Germinal center (tissue), 1 donor: ENCODE measurements around the gene SCAF8.
"Not testable (repeated sequence)": the region's sequence is repeated elsewhere in the genome, so short reads cannot be mapped to it uniquely, and the experiment has no call there.

Source experiments
- DNase-seq: peaks from one replicate; pipeline ENCODE4 v3.0.0; 2012; ENCODE audit warnings: mixed read lengths, low spot score

The SCAF8 gene

DNA sequence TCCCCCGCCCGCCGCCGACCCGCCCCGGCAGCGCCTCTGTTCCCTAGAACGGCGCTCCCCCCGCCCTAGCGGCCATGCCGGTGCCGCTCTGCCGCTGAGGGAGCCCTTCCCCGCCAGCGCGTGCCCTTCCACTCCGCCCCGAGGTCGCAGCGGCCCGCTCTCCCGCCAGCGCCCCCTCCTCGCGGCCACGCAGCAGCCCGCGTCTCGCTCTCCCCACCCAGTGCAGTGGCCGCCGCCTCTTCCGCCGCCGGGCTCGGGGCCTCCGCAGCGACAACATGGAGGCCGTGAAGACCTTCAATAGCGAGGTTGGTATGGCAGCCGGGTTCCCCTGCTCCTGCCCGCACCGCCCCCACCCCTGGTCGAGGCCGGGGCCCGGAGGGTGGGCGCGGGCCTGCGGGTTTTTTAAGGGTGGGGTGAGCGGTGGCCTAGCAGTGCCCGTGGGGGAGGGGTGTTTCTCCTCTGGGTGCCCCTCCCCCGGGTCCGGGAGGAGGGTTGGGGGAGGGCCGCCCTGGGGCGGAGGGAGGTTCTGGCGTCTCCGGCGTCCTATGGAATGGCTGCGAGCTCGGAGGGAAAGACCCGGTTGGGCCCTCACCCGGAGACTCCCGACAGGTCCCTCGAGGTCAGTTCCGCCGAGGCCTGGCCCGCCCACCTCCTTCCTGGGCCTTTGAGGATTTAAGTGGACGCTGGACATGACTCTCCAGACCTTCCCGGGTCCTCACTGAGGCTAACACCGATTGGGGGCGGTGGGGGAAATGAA is 588 bp downstream of the SCAF8 start:
- peak; percentile 90 for DNase-seq

- DNase-seq: no peak
Measured at GRCh38 chr6:154736618-154737259, 3.5 kb downstream of the SCAF8 start.

DNA sequence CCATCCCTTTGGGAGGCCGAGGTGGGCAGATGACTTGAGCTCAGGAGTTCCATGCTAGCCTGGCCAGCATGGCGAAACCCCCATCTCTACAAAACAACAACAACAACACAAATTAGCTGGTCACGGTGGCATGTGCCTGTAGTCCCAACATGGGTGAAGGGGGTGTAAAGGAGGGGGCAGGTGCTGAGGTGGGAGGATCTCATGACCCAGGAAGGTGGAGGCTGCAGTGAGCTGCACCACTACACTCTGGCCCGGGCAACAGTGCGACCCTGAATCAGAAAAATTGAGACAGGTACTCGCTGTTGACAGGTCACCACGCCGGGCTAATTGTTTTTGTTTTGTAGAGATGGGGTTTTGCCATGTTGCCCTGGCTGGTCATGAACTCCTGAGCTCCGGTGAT is 4.2 kb downstream of the SCAF8 start:
- no peak for DNase-seq

DNA sequence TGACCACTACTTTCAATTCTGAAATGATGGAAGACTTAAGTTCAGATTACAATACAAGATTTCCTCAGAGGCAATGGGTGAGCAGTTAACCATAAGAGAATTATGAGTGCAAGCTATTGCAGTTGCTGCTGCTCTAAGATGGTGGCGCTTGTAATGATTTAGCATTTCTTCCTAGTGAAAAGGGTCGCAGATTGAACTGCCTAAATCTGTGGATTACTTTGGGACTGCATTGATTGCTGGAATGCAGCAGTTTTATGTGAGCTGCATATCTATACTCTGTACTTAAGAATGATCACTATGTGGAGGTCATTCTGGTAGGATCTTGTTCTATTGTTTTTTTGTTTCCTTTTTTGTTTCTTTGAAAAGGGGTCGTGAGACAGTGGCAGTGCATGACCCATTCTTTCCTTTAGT is 5.3 kb downstream of the SCAF8 start:
- DNase-seq: no peak

GRCh38 chr6:154740658-154741057 is 7.4 kb downstream of the SCAF8 start:
- no peak for DNase-seq

DNA sequence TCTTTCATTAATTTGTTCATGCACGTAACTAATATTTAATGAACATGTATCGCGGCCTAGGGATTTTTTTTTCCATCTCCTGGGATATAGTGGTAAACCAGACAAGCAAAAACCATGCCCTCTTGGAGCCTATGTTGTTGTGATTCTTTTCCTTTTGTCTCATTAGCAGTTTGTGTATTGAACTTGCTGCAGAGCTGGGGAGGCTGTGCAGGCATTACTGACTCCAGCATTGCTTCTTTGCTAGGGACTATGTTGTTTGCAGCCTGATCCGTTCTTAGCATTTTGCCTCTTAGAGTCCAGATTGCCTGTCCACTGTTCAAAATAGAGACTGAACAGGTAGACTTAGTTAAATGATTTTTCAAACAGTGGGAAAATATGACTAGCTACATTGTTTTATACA is 9.7 kb downstream of the SCAF8 start:
- no peak for DNase-seq

GRCh38 chr6:154744029-154744745 is 11.0 kb downstream of the SCAF8 start:
- DNase-seq: not testable (repeated sequence)

GRCh38 chr6:154745243-154745642 is 12.0 kb downstream of the SCAF8 start:
- no peak for DNase-seq

- no peak for DNase-seq
Measured at GRCh38 chr6:154749341-154749740, 16.1 kb downstream of the SCAF8 start.

GRCh38 chr6:154751011-154751800 is 18.0 kb downstream of the SCAF8 start:
- no peak for DNase-seq

DNA sequence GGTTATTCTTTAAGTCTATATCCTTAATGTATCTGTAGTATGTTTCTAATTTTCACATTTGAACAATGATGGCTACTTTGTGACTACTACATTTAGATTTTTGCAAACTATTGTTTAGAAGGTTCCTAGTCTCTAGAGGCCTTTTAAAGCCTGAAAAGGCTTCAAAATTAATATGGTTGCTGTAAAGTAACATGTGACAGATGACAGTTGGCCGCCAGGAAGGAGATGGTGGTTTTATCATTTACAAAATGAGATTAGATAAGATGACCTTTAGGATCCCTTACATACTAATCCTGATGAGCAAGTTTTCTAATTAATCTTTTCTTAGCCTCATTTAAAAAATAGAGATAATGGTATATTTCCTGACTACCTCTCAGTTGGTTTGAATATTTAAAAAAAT is 18.8 kb downstream of the SCAF8 start:
- no peak for DNase-seq

DNA sequence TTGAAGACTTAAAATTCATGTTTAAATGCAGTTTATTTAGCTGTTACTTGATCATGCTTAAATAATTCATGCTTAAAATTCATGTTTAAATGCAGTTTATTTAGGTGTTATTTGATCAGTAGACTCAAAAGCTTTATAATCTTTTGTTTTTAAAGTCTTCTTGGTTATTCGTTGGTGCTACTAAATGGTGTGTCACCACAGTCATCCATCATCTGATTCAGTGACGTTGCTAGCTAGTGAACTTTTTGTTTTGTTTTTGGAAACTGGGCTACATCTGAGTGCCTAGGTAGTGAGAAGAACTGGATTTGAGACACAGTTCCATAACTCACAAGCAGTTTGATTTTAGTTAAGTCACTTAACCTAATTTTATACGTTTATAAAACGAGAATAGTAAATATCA is 20.9 kb downstream of the SCAF8 start:
- no peak for DNase-seq

DNA sequence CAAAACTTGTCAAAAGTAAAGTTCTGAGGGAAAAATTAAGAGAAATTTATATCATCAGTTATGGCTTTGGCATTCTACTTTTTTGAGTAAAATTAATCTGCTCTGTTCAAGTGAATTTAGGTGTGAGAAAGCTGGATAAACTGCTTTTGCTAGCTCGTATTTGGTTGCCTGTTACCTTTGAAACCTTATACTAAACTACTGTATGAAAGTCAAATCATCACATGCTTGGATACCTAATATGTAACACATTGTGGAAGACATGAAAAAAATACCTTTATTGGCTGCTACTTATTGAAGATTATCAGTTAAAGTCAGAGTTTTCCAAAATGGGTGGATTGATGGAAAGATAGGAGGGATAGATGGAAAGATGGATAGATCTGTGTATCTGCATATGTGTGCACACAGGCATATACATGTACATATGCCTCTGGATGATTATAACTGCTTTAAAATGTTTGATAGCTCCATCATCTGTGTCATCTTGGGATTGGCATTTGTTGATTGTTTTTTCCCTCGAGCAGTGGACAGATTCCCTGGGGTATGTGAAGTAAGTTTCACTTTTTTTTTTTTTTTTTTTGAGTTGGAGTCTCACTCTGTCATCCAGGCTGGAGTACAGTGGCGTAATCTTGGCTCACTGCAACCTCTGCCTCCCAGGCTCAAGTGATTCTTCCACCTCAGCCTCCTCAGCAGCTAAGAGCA is 24.3 kb downstream of the SCAF8 start:
- no peak for DNase-seq

GRCh38 chr6:154758125-154758524 is 24.9 kb downstream of the SCAF8 start:
- no peak for DNase-seq

GRCh38 chr6:154763650-154764049 is 30.4 kb downstream of the SCAF8 start:
- no peak for DNase-seq

DNA sequence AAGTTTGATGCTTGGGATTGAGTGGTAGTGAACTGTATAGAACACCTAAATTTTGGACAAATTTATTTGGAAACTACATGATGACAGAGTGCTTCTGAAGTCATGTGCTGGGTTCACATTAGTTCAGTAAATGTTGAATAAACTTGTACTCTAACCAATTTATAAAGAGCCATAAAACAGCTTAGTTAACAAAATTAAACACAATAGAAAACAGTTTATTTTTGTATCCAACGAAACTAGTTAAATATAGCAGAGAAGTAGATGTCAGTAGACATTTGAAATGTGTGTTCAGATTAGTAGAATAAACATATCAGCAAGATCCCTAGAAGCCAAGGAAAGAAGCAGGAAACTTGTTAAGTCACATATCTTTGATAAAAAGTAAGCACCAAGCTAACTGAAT is 32.1 kb downstream of the SCAF8 start:
- DNase-seq: no peak

- DNase-seq: no peak
Measured at GRCh38 chr6:154766288-154766687, 33.1 kb downstream of the SCAF8 start.

DNA sequence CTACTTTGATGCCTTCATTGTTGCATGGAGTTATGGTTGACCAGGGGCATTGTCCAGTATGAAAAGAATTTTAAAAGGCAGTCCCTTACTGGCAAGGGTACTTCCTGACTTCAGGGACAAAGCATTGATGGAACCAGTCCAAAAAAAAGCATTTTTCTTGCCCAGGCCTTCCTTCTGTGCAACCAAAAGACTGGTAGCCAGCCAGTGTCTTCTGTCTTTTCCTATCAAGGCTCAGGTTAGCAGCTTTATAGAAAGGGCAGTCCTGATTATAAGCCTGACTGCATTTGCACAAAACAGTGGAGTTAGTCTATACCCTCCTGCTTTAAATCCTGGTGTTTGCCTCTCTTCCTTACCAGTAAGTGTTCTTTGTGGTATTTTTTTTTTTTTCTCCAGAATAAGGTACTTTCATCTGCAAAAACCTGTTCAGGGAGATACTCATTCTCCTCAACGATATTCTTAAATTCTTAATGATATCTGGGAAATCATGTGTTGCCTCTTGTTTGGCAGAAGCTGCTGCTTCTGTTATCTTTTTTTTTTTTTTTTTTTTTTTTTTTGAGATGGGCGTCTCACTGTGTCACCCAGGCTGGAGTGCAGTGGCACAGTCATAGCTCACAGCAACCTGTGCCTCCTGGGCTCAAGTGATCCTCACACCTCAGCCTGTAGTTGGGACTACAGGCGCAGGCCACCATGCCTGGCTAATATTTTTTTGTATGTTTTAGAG is 33.9 kb downstream of the SCAF8 start:
- no peak for DNase-seq

DNA sequence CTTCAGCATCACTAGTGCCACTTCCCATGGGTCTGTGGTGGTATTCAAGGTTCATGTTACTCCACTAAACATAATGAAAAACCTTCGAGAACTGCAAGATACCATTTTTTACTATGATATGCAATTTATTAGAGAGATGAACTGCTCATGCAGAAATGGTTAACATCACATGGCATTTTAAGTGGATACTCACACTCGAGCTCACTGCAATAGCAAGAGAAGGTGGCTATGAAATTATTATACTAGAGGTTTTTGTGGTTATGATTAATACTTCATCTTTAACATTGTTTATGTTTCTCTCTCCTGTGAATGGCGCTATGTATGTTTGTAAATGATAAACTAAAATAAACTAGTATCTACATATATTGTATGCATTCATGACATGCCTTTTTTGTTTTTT is 35.1 kb downstream of the SCAF8 start:
- DNase-seq: no peak

- DNase-seq: peak; percentile 23
Measured at GRCh38 chr6:154773610-154774089, 40.4 kb downstream of the SCAF8 start.

DNA sequence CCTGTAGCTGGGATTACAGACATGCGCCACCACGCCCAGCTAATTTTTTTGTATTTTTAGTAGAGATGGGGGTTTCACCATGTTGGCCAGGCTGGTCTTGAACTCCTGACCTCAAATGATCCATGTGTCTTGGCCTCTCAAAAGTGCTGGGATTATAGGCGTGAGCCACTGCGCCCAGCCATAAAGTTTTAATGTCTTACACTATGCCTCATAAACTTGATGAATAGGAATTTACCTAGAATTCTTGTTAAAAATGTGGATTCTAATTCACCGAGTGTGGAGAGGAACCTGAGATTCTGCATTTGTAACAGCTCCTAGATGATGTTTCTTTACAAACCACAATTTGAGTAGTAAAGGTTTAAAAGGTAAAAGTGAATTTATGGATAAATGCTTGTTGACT is 45.9 kb downstream of the SCAF8 start:
- DNase-seq: not testable (repeated sequence)
